Right lobe of liver (tissue), 4 donors: Measurements from ENCODE around the gene GMDS.

Experiments
- CTCF ChIP-seq, 4 donors: fragments of 200-600 bp in 3 of 4; fragments of 450-650 bp in 1 of 4; IDR thresholded peaks; one replicate each; pipeline versions ENCODE4 v1.5.1 to v1.8.0; 2016 to 2022; ENCODE audit warnings: antibody characterized with exemption in 4 of 4, mild to moderate bottlenecking in 2 of 4
- POLR2A ChIP-seq: fragments of 450-650 bp; IDR thresholded peaks from one replicate; pipeline ENCODE4 v1.6.1; 2017; ENCODE audit warnings: antibody characterized with exemption, mild to moderate bottlenecking
- donor health status: DM: no; HTN: no; CAD: no.
- donor health status: DM: no; HTN: no; CAD: no.
- donor health status: DM: no; HTN: yes; CAD: no.

GRCh38 chr6:1906014-1906413 is 339.4 kb downstream of the GMDS start:
- TF ChIP-seq CTCF (IDR thresholded peaks at IDR 0.05), result no peak
- no peak for TF ChIP-seq POLR2A
